IMR-90 (cell line): ENCODE measurements around the gene PTGES. TPM values are rescaled to one million over a fixed set of nuclear protein-coding genes. Genes with fewer than 3 reads are reported as not detected.
A peak's percentile ranks its signal among the peaks of the same experiment; 100 is the strongest.

ENCODE experiments used
- ATAC-seq: fragments of 200-7000 bp; cut with Tn5 transposase; 2 replicates; pipeline ENCODE4 v1.9.1; 2020; ENCODE audit warnings: low read depth, mild to moderate bottlenecking, moderate library complexity
- BruUV-seq: library from RNA; stranded (reverse); fragments of 400-500 nt; replicated peaks from 2 replicates; lab custom pipeline; 2021; lab: Mats Ljungman, UMichigan
- CTCF ChIA-PET: fragments of 300-600 bp; formaldehyde crosslinking; extraction: SDS; loops from one replicate; lab custom pipeline; 2021; ENCODE audit warnings: antibody characterized with exemption; lab: Yijun Ruan, JAX
- POLR2A ChIA-PET: fragments of 300-600 bp; sonication (Branson Sonifier 250); formaldehyde crosslinking; loops from one replicate; lab custom pipeline; 2022; ENCODE audit warnings: antibody characterized with exemption; ENCODE audit not compliant: unreplicated experiment; lab: Charles Lee
- DNase-seq: peaks from one replicate; pipeline ENCODE4 v3.0.0; 2013
- H2AFZ ChIP-seq: replicated peaks from 2 replicates; pipeline ENCODE3; 2013; ENCODE audit warnings: low read length, mild to moderate bottlenecking; ENCODE audit not compliant: poor library complexity
- H2AK5ac ChIP-seq: 2 replicates; pipeline ENCODE4 v1.6.1; 2013; ENCODE audit warnings: low read depth, low read length, inconsistent platforms
- H2AK9ac ChIP-seq: replicated peaks from 2 replicates; pipeline ENCODE3; 2013; ENCODE audit warnings: mild to moderate bottlenecking, low read depth, low read length, moderate library complexity; ENCODE audit not compliant: poor library complexity
- H2BK120ac ChIP-seq: 2 replicates; pipeline ENCODE4 v1.6.1; 2013; ENCODE audit warnings: low read depth, low read length, inconsistent platforms
- H2BK15ac ChIP-seq: 3 replicates; pipeline ENCODE4 v1.6.1; 2013; ENCODE audit warnings: low read depth, low read length, inconsistent platforms
- H2BK20ac ChIP-seq: 2 replicates; pipeline ENCODE4 v1.6.1; 2013; ENCODE audit warnings: low read depth, mild to moderate bottlenecking, inconsistent platforms, low read length, moderate library complexity
- H2BK5ac ChIP-seq: 2 replicates; pipeline ENCODE4 v1.6.1; 2013; ENCODE audit warnings: mild to moderate bottlenecking, low read depth, low read length, inconsistent platforms; ENCODE audit not compliant: poor library complexity, severe bottlenecking
- H3K14ac ChIP-seq: replicated peaks from 2 replicates; pipeline ENCODE4 v1.6.1; 2013; ENCODE audit warnings: low read depth, low read length, inconsistent platforms
- H3K18ac ChIP-seq: 2 replicates; pipeline ENCODE4 v1.6.1; 2013; ENCODE audit warnings: low read depth, low read length, control low read depth
- H3K23ac ChIP-seq: 2 replicates; pipeline ENCODE4 v1.6.1; 2013; ENCODE audit warnings: low read depth, low read length, inconsistent platforms
- H3K27ac ChIP-seq: 2 replicates; pipeline ENCODE4 v1.5.1; 2013; ENCODE audit warnings: mild to moderate bottlenecking, control low read depth, low read length; ENCODE audit not compliant: insufficient read depth
- H3K27me3 ChIP-seq: 2 replicates; pipeline ENCODE4 v1.6.1; 2013; ENCODE audit warnings: low read length; ENCODE audit not compliant: control insufficient read depth, insufficient read depth
- H3K36me3 ChIP-seq: 2 replicates; pipeline ENCODE4 v1.6.1; 2013; ENCODE audit warnings: low read length, mixed read lengths; ENCODE audit not compliant: control insufficient read depth, insufficient read depth
- H3K4ac ChIP-seq: 2 replicates; pipeline ENCODE4 v1.6.1; 2013; ENCODE audit warnings: low read depth, low read length, inconsistent platforms
- H3K4me1 ChIP-seq: 2 replicates; pipeline ENCODE4 v1.6.1; 2013; ENCODE audit warnings: low read length, mixed read lengths; ENCODE audit not compliant: control insufficient read depth, insufficient read depth
- H3K4me2 ChIP-seq: 2 replicates; pipeline ENCODE4 v1.6.1; 2013; ENCODE audit warnings: low read depth, mild to moderate bottlenecking, control low read depth, low read length, moderate library complexity
- H3K4me3 ChIP-seq: 2 replicates; pipeline ENCODE4 v1.5.1; 2013; ENCODE audit warnings: low read depth, mild to moderate bottlenecking, control low read depth, low read length, moderate library complexity; ENCODE audit not compliant: insufficient read depth
- H3K56ac ChIP-seq: 2 replicates; pipeline ENCODE4 v1.6.1; 2013; ENCODE audit warnings: low read length, inconsistent platforms; ENCODE audit not compliant: insufficient read depth; ENCODE audit errors: extremely low read depth
- H3K79me1 ChIP-seq, 2 experiments: 2 replicates each; pipeline ENCODE4 v1.6.1; 2013; ENCODE audit warnings: low read length in 2 of 2, inconsistent platforms in 1 of 2, low read depth in 1 of 2
- H3K9ac ChIP-seq: 2 replicates; pipeline ENCODE4 v1.6.1; 2013; ENCODE audit warnings: low read depth, low read length, control low read depth
- H3K9me1 ChIP-seq: 2 replicates; pipeline ENCODE4 v1.6.1; 2013; ENCODE audit warnings: low read length, inconsistent platforms; ENCODE audit not compliant: insufficient read depth
- H3K9me3 ChIP-seq: 2 replicates; pipeline ENCODE4 v1.6.1; 2013; ENCODE audit warnings: low read length; ENCODE audit not compliant: control insufficient read depth, insufficient read depth
- H4K20me1 ChIP-seq: 2 replicates; pipeline ENCODE4 v1.6.1; 2013; ENCODE audit warnings: low read length, inconsistent platforms; ENCODE audit not compliant: insufficient read depth
- H4K5ac ChIP-seq: 2 replicates; pipeline ENCODE4 v1.6.1; 2013; ENCODE audit warnings: mild to moderate bottlenecking, low read depth, low read length, control low read depth
- H4K8ac ChIP-seq, 2 experiments: 2 replicates each; pipeline ENCODE4 v1.6.1; 2013; ENCODE audit warnings: low read depth in 2 of 2, low read length in 2 of 2, control low read depth in 1 of 2, inconsistent platforms in 1 of 2
- H4K91ac ChIP-seq: 2 replicates; pipeline ENCODE4 v1.6.1; 2013; ENCODE audit warnings: low read depth, low read length, inconsistent platforms; ENCODE audit not compliant: insufficient read depth
- BHLHE40 ChIP-seq: fragments of 150-350 bp; IDR thresholded peaks from 2 replicates; pipeline ENCODE4 v1.6.1; 2016; ENCODE audit warnings: mild to moderate bottlenecking, low read depth, low read length
- CEBPB ChIP-seq: IDR thresholded peaks from 2 replicates; pipeline ENCODE4 v1.6.1; 2012; ENCODE audit warnings: low read depth, low read length, improper control_type of control experiment
- CHD1 ChIP-seq: IDR thresholded peaks from 2 replicates; pipeline ENCODE4 v1.6.1; 2012; ENCODE audit warnings: low read depth, low read length, improper control_type of control experiment
- CTCF ChIP-seq: conservative IDR thresholded peaks from 2 replicates; pipeline ENCODE4 v1.5.1; 2012; ENCODE audit warnings: mild to moderate bottlenecking, low read depth, low read length, improper control_type of control experiment
- ELK1 ChIP-seq: fragments of 150-350 bp; IDR thresholded peaks from 2 replicates; pipeline ENCODE4 v1.6.1; 2016; ENCODE audit warnings: low read depth, mild to moderate bottlenecking, low read length, moderate library complexity, borderline replicate concordance
- MAFK ChIP-seq: IDR thresholded peaks from 2 replicates; pipeline ENCODE4 v1.6.1; 2012; ENCODE audit warnings: low read depth, low read length, improper control_type of control experiment
- MXI1 ChIP-seq: IDR thresholded peaks from 2 replicates; pipeline ENCODE4 v1.6.1; 2012; ENCODE audit warnings: low read depth, mild to moderate bottlenecking, low read length, moderate library complexity, borderline replicate concordance
- NFE2L2 ChIP-seq: fragments of 150-350 bp; IDR thresholded peaks from 2 replicates; pipeline ENCODE4 v1.6.1; 2016; ENCODE audit warnings: low read depth, mild to moderate bottlenecking, low read length
- POLR2A ChIP-seq: IDR thresholded peaks from 2 replicates; pipeline ENCODE4 v1.6.1; 2012; ENCODE audit warnings: mild to moderate bottlenecking, low read depth, low read length
- RCOR1 ChIP-seq: IDR thresholded peaks from 2 replicates; pipeline ENCODE4 v1.6.1; 2012; ENCODE audit warnings: mild to moderate bottlenecking, low read length, improper control_type of control experiment; ENCODE audit not compliant: insufficient replicate concordance
- RFX5 ChIP-seq: IDR thresholded peaks from 2 replicates; pipeline ENCODE4 v1.8.0; 2012; ENCODE audit warnings: low read depth, mild to moderate bottlenecking, low read length, moderate library complexity
- USF2 ChIP-seq: fragments of 150-350 bp; IDR thresholded peaks from 2 replicates; pipeline ENCODE4 v1.6.1; 2017; ENCODE audit warnings: mild to moderate bottlenecking, antibody characterized with exemption, low read length, low read depth
- WGBS, 2 experiments: methylation state at CpG; one replicate each; pipeline versions ENCODE4 v1.1.5 to v1.1.7; 2013; ENCODE audit warnings: missing lambda C conversion rate in 2 of 2; ENCODE audit not compliant: insufficient read length in 1 of 2; ENCODE audit errors: extremely low coverage in 2 of 2; 5-methylcytosine and 5-hydroxymethylcytosine counted together
- dilution Hi-C: fragments of 300-500 bp; cut with HindIII; formaldehyde crosslinking; loops from one replicate; pipeline ENCODE4 v1.14.3; 2018; ENCODE audit warnings: low sequenced_read_pairs; ENCODE audit not compliant: unreplicated experiment
- in situ Hi-C: fragments of 300-500 bp; cut with MboI; formaldehyde crosslinking; loops from 3 replicates; pipeline ENCODE4 v1.14.3; 2019; ENCODE audit warnings: low sequenced_read_pairs, inconsistent platforms, mixed read lengths
- intact Hi-C: fragments of 100-400 bp; cut with micrococcal nuclease; formaldehyde crosslinking; loops from 2 replicates; pipeline ENCODE4 v1.10.0; 2022
- polyA plus RNA-seq, 3 experiments: library from polyadenylated mRNA; depleted of rRNA; stranded (reverse); fragments of >200 nt; gene quantifications; 2 replicates each; pipeline ENCODE4 v1.2.3, GENCODE V29; 2012; ENCODE audit warnings: low replicate concordance in 1 of 3
- total RNA-seq: library from RNA; depleted of rRNA; stranded (reverse); fragments of >200 nt; gene quantifications from 2 replicates; pipeline ENCODE4 v1.2.3, GENCODE V29; 2012

The PTGES gene
- total and polyA plus RNA-seq, 2 of the 4 experiments (the other 2 are of a cell fraction), result 3.2 to 6.3 TPM

GRCh38 chr9:129712634-129713401 is 40.0 kb downstream of the PTGES start (continued):
- TF ChIP-seq RCOR1, result peak; percentile 48
- no peak for TF ChIP-seq RFX5
- TF ChIP-seq CHD1, result no peak

- H3K27me3 ChIP-seq, result no peaks in the 10 kb centered on the region
- DNase-seq (no peak), ATAC-seq (no peak)
- peak overlapping the region; percentile 70 for H2AK9ac ChIP-seq
- peaks cover 45% of the 10 kb centered on the region for H3K9me1 ChIP-seq
- peak overlapping the region; percentile 86 for H4K91ac ChIP-seq
- CTCF ChIA-PET, result no interaction called here
- H4K5ac ChIP-seq, result peak overlapping the region; percentile 56
- peak overlapping the region; percentile 13; the same call in 1 of the 2 replicates for H3K9ac ChIP-seq
- no peaks in the 10 kb centered on the region for H3K9me3 ChIP-seq
- 0 out of 2 replicates have a peak overlapping the region, but pooled peaks have one; percentile 48 for H3K56ac ChIP-seq
- peak overlapping the region; percentile 16; the same call in 1 of the 2 replicates for H2BK20ac ChIP-seq
- H3K23ac ChIP-seq, result peak overlapping the region; percentile 79
- peaks cover 5% of the 10 kb centered on the region; the same call in 1 of the 2 replicates for H4K20me1 ChIP-seq
- H2AFZ ChIP-seq, result no peak overlapping the region
- H2BK120ac ChIP-seq, result peak overlapping the region; percentile 71
- H2BK15ac ChIP-seq, result peak overlapping the region; percentile 94; the same call in 2 of the 3 replicates
- peak overlapping the region; percentile 95 for H2AK5ac ChIP-seq
- dilution Hi-C loops (no loop called here), intact Hi-C loops (loop anchor here (5.0 kb wide), 1 partner anchor 43 kb away; the partner anchor contains the start of gene PRRX2), in situ Hi-C loops (no loop called here)
- POLR2A ChIA-PET, result no interaction called here
- peaks cover 15 to 67% of the 10 kb centered on the region in 2 experiments for H3K79me1 ChIP-seq
- H4K8ac ChIP-seq, result peak overlapping the region; percentile 29 to 82; a peak in 3 of 4 replicates
- H3K4me2 ChIP-seq, result no peak overlapping the region
- WGBS, 2 experiments, result 100% methylated on average over 1 of the region's 3 CpGs; no CpG with 5 or more reads in 1 of the 2 experiments
- peaks cover 46% of the 10 kb centered on the region for H3K4me1 ChIP-seq
- no peak overlapping the region for H3K4me3 ChIP-seq
- H3K14ac ChIP-seq, result peak overlapping the region; percentile 84
- BruUV-seq, result no TSS peak
- H3K18ac ChIP-seq, result peak overlapping the region; percentile 56; the same call in 1 of the 2 replicates
- H3K4ac ChIP-seq, result peak overlapping the region; percentile 79
- H3K36me3 ChIP-seq, result no peaks in the 10 kb centered on the region; the same call in 1 of the 2 replicates
- peak overlapping the region; percentile 75 for H3K27ac ChIP-seq
- H2BK5ac ChIP-seq, result peak overlapping the region; percentile 71
- no peak for TF ChIP-seq MXI1
- no peak for TF ChIP-seq MAFK
- no peak for TF ChIP-seq BHLHE40
- TF ChIP-seq POLR2A, result no peak
- no peak for TF ChIP-seq ELK1
- no peak for TF ChIP-seq CHD1
- no peak for TF ChIP-seq CEBPB
- TF ChIP-seq NFE2L2, result no peak
- TF ChIP-seq RFX5, result no peak
- TF ChIP-seq USF2, result no peak
- TF ChIP-seq CTCF, result no peak
Measured at GRCh38 chr9:129710169-129710453, 42.7 kb downstream of the PTGES start.
